ENCODE results near the gene GPR21.
A peak's percentile ranks its signal among the peaks of the same experiment; 100 is the strongest.

GPR21 gene

GRCh38 chr9:123063896-123064295, 30.4 kb downstream of the GPR21 start:
- DNase-seq (ENCODE audit: low spot score) = no peak

DNA sequence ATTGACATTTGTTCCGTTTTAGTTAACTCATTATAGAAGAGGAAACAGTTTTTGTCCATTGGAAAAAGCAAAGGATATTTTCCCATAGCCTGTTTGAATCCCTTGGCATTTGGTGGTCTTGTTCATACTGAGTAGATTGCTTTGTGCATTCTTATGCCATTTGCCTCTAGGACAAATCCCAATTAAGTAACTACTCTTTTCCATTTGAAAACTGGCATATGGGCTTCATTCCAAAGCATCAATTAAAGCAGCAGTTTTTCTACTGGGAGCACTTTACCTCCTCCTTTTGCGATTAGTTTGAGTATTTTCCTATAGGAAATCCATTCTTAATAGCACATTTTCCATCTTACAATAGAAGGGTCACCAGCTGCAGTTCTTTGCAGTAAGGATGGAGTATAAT, 31.2 kb downstream of the GPR21 start:
- DNase-seq (ENCODE audit: low spot score) = no peak

GRCh38 chr9:123065196-123065595, 31.7 kb downstream of the GPR21 start:
- DNase-seq (ENCODE audit: low spot score) = no peak

GRCh38 chr9:123067136-123067535, 33.7 kb downstream of the GPR21 start:
- no peak for DNase-seq (ENCODE audit: low spot score)

GRCh38 chr9:123069010-123069481, 35.6 kb downstream of the GPR21 start:
- peak; percentile 78 for DNase-seq (ENCODE audit: low spot score)

GRCh38 chr9:123070198-123070597, 36.7 kb downstream of the GPR21 start:
- DNase-seq (ENCODE audit: low spot score) = no peak

GRCh38 chr9:123072407-123072995, 39.0 kb downstream of the GPR21 start:
- DNase-seq (ENCODE audit: low spot score) = no peak

DNA sequence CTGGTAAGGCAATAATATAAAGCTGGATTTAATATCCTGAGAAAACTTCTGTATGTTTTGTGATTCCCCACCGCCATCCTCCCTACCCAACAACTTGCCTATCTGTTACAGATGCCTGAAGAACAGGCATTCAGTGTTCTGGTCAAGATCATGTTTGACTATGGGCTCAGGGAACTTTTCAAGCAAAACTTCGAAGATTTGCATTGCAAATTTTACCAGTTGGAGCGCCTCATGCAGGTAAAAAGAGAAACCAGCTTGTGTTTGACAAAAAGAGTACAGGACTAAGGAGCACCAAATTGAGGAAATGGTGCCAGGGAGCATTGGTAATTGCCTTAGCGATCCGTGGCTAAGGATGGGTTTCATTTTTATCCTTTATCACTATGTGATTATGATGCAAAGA, 40.0 kb downstream of the GPR21 start:
- DNase-seq (ENCODE audit: low spot score) = no peak

GRCh38 chr9:123073991-123074422, 40.5 kb downstream of the GPR21 start:
- peak; percentile 72 for DNase-seq (ENCODE audit: low spot score)

- DNase-seq (ENCODE audit: low spot score) = no peak
Observed at GRCh38 chr9:123074628-123075027, 41.2 kb downstream of the GPR21 start.

- no peak for DNase-seq (ENCODE audit: low spot score)
Observed at GRCh38 chr9:123080444-123080843, 47.0 kb downstream of the GPR21 start.

GRCh38 chr9:123081824-123082223, 48.4 kb downstream of the GPR21 start:
- DNase-seq (ENCODE audit: low spot score) = peak; percentile 43

DNA sequence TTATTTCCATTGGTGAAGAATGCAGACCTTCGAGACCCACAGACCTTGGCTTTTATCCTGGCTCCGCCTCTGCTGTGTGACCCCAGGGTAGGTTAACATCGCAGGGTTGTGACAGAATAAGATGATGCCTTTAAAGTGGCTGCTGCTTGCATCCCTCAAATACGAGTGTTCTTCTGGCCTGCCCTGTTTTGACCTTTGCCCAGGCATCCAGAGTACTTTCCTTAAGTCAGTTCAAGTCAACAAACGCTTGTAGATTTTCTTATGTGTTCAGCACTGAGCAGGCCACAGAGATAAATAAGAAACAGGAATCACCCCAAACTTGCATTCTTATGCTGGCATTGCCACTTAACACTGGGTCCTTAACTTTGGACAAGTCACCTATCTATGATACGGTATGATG, 50.2 kb downstream of the GPR21 start:
- no peak for DNase-seq (ENCODE audit: low spot score)

DNA sequence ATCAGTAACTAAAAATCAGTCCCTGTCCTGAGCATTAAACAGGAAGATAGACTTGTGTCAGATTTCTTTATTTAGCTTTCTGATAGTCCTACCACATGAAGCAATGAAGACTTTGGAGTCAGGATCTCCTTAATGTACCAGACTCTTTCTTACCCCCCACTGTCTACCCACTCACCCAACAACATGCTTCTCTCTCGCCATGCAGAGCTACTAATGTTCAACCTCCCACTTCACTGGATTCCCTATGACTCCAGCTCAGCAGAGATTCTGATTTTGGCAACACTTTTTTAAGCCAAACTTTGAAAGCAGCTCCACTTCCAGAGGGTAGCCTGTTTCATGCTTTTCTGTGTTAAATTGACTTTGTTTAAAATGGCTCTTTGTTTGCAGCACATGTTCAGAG, 50.8 kb downstream of the GPR21 start:
- no peak for DNase-seq (ENCODE audit: low spot score)
